ENCODE results near the gene TRAPPC2. TPM values are rescaled to one million over a fixed set of nuclear protein-coding genes. Genes with fewer than 3 reads are reported as not detected.

Gene TRAPPC2
- total RNA-seq, 2 experiments from 2014 or later: 22.2 to 27.0 TPM

- DNase-seq (ENCODE audit: low spot score): no peak
- H2AFZ ChIP-seq (ENCODE audit: low read length): no peak overlapping the region
- H3K4me3 ChIP-seq (ENCODE audit: low read depth, low read length, poor library complexity, severe bottlenecking): no peak overlapping the region
- BruUV-seq (replicated peaks): no TSS peak
- no peaks in the 10 kb centered on the region for H3K9me3 ChIP-seq (ENCODE audit: low read length)
- H3K36me3 ChIP-seq (ENCODE audit: insufficient read depth, low read length): no peaks in the 10 kb centered on the region; the same call in 1 of the 2 replicates
- CTCF ChIA-PET (ENCODE audit: unreplicated experiment): no interaction called here
- H3K4me2 ChIP-seq (ENCODE audit: low read length): peak overlapping the region; percentile 70
- no peak for TF ChIP-seq EZH2phosphoT487 (IDR thresholded peaks at IDR 0.05; ENCODE audit: borderline replicate concordance, low read depth, low read length)
- TF ChIP-seq CTCF (conservative IDR thresholded peaks at IDR 0.05; ENCODE audit: low read length): no peak
- H3K9me2 ChIP-seq (ENCODE audit: insufficient read depth, low read length): no peaks in the 10 kb centered on the region
- POLR2A ChIA-PET: interaction anchor here (0.7 to 5.1 kb wide), 9 partner anchors 11 to 44 kb away, joined by 3 to 43 read pairs (median 3); partner anchors contain the start of genes OFD1, RAB9A and TRAPPC2
- H3K4me1 ChIP-seq (ENCODE audit: insufficient read depth, low read length, poor library complexity, severe bottlenecking): peaks cover 57% of the 10 kb centered on the region
- H3K79me2 ChIP-seq (ENCODE audit: insufficient read depth, low read depth, low read length): peaks cover 83% of the 10 kb centered on the region
- intact Hi-C loops (cut with micrococcal nuclease; ENCODE audit: unreplicated experiment): loop anchor here (5.0 kb wide), 1 partner anchor 34 kb away; the partner anchor contains the start of genes OFD1 and TRAPPC2
- H4K20me1 ChIP-seq (ENCODE audit: insufficient read depth, low read length): peaks cover 16% of the 10 kb centered on the region; the same call in 1 of the 2 replicates
- peak overlapping the region; percentile 32 for H3K27ac ChIP-seq (ENCODE audit: low read depth, low read length, poor library complexity, severe bottlenecking)
Measured at GRCh38 chrX:13697976-13698375, 36.4 kb downstream of the TRAPPC2 start.

GRCh38 chrX:13697455-13697854 lies 37.0 kb downstream of the TRAPPC2 start:
- Histone ChIP-seq H3K9me3 (ENCODE audit: low read length) (no peaks in the 10 kb centered on the region), H2AFZ (ENCODE audit: low read length) (no peak overlapping the region), H3K4me2 (ENCODE audit: low read length) (peak overlapping the region; percentile 70), H3K79me2 (ENCODE audit: insufficient read depth, low read depth, low read length) (peaks cover 89% of the 10 kb centered on the region), H3K27ac (ENCODE audit: low read depth, low read length, poor library complexity, severe bottlenecking) (peak overlapping the region; percentile 32), H3K4me3 (ENCODE audit: low read depth, low read length, poor library complexity, severe bottlenecking) (no peak overlapping the region), H3K9me2 (ENCODE audit: insufficient read depth, low read length) (no peaks in the 10 kb centered on the region), H3K4me1 (ENCODE audit: insufficient read depth, low read length, poor library complexity, severe bottlenecking) (peaks cover 62% of the 10 kb centered on the region), H4K20me1 (ENCODE audit: insufficient read depth, low read length) (peaks cover 22% of the 10 kb centered on the region; the same call in 1 of the 2 replicates), H3K36me3 (ENCODE audit: insufficient read depth, low read length) (no peaks in the 10 kb centered on the region; the same call in 1 of the 2 replicates)
- intact Hi-C loops (cut with micrococcal nuclease; ENCODE audit: unreplicated experiment): loop anchor here (5.0 kb wide), 1 partner anchor 35 kb away; the partner anchor contains the start of genes OFD1 and TRAPPC2
- TF ChIP-seq CTCF (conservative IDR thresholded peaks at IDR 0.05; ENCODE audit: low read length) (no peak), EZH2phosphoT487 (IDR thresholded peaks at IDR 0.05; ENCODE audit: borderline replicate concordance, low read depth, low read length) (no peak)
- CTCF ChIA-PET (ENCODE audit: unreplicated experiment): no interaction called here
- peak; percentile 16 for DNase-seq (ENCODE audit: low spot score)
- POLR2A ChIA-PET: interaction anchor here (0.9 to 5.1 kb wide), 5 partner anchors 10 to 38 kb away, joined by 3 to 43 read pairs (median 4); partner anchors contain the start of genes OFD1, RAB9A and TRAPPC2
- BruUV-seq (replicated peaks): no TSS peak

GRCh38 chrX:13695601-13696115 lies 38.8 kb downstream of the TRAPPC2 start:
- Histone ChIP-seq H3K9me2 (ENCODE audit: insufficient read depth, low read length) (no peaks in the 10 kb centered on the region), H2AFZ (ENCODE audit: low read length) (no peak overlapping the region), H3K9me3 (ENCODE audit: low read length) (no peaks in the 10 kb centered on the region), H3K4me3 (ENCODE audit: low read depth, low read length, poor library complexity, severe bottlenecking) (no peak overlapping the region), H3K79me2 (ENCODE audit: insufficient read depth, low read depth, low read length) (peaks cover 98% of the 10 kb centered on the region), H3K36me3 (ENCODE audit: insufficient read depth, low read length) (no peaks in the 10 kb centered on the region; the same call in 1 of the 2 replicates), H4K20me1 (ENCODE audit: insufficient read depth, low read length) (peaks cover 23% of the 10 kb centered on the region; the same call in 1 of the 2 replicates), H3K27ac (ENCODE audit: low read depth, low read length, poor library complexity, severe bottlenecking) (no peak overlapping the region), H3K4me1 (ENCODE audit: insufficient read depth, low read length, poor library complexity, severe bottlenecking) (peaks cover 80% of the 10 kb centered on the region), H3K4me2 (ENCODE audit: low read length) (no peak overlapping the region)
- no peak for TF ChIP-seq CTCF (conservative IDR thresholded peaks at IDR 0.05; ENCODE audit: low read length)
- no peak for TF ChIP-seq EZH2phosphoT487 (IDR thresholded peaks at IDR 0.05; ENCODE audit: borderline replicate concordance, low read depth, low read length)
- intact Hi-C loops (cut with micrococcal nuclease; ENCODE audit: unreplicated experiment): loop anchor here (5.0 kb wide), 1 partner anchor 37 kb away; the partner anchor contains the start of genes OFD1 and TRAPPC2
- ChIA-PET POLR2A (interaction anchor here (1.0 to 5.1 kb wide), 4 partner anchors 9 to 38 kb away, joined by 3 to 43 read pairs (median 5); partner anchors contain the start of gene RAB9A), CTCF (ENCODE audit: unreplicated experiment) (no interaction called here)
- DNase-seq (ENCODE audit: low spot score): no peak
- no TSS peak for BruUV-seq (replicated peaks)
